Chondrocyte (in vitro differentiated cells): ENCODE data around the gene SGO1. TPM values are rescaled to one million over a fixed set of nuclear protein-coding genes. Genes with fewer than 3 reads are reported as not detected.

Experiments
- DNase-seq: peaks from one replicate; pipeline ENCODE4 v3.0.0; 2021; ENCODE audit warnings: mixed read lengths, low spot score
- H3K27ac Mint-ChIP-seq: one replicate; pipeline ENCODE4 v1.8.0; 2021; ENCODE audit warnings: mild to moderate bottlenecking, moderate library complexity, mixed read lengths; ENCODE audit not compliant: unreplicated experiment
- H3K27me3 Mint-ChIP-seq: 2 replicates; pipeline ENCODE4 v1.8.0; 2021; ENCODE audit warnings: low read depth, mixed read lengths
- H3K36me3 Mint-ChIP-seq: 2 replicates; pipeline ENCODE4 v1.8.0; 2021; ENCODE audit warnings: low read depth, mixed read lengths
- H3K4me1 Mint-ChIP-seq: 2 replicates; pipeline ENCODE4 v1.8.0; 2021; ENCODE audit warnings: low read depth, mild to moderate bottlenecking, mixed read lengths
- H3K4me3 Mint-ChIP-seq: one replicate; pipeline ENCODE4 v1.8.0; 2021; ENCODE audit warnings: mild to moderate bottlenecking, moderate library complexity, mixed read lengths; ENCODE audit not compliant: unreplicated experiment
- H3K9me3 Mint-ChIP-seq: 2 replicates; pipeline ENCODE4 v1.8.0; 2021; ENCODE audit warnings: low read depth, mixed read lengths
- CTCF ChIP-seq: fragments of 200-600 bp; sonication (generic); IDR thresholded peaks from 2 replicates; pipeline ENCODE4 v1.5.0; 2021; ENCODE audit warnings: antibody characterized with exemption, mild to moderate bottlenecking, moderate library complexity
- microRNA-seq: library from miRNA; unstranded; fragments of <30 nt; microRNA quantifications from one replicate; pipeline ENCODE4 v1.2.0, GENCODE V29; 2020; ENCODE audit warnings: borderline number of aligned reads
- total RNA-seq: library from RNA; stranded (reverse); gene quantifications from 3 replicates; pipeline ENCODE4 v1.2.1, GENCODE V29; 2021

The SGO1 gene
- total RNA-seq, 1 donor from 2014 or later: 3.4 TPM

- no peak overlapping the region for H3K27ac Mint-ChIP-seq
- no peak overlapping the region for H3K4me3 Mint-ChIP-seq
- peaks cover 14% of the 10 kb centered on the region for H3K36me3 Mint-ChIP-seq
- DNase-seq: no peak
- peaks cover 2% of the 10 kb centered on the region for H3K9me3 Mint-ChIP-seq
- no peak for TF ChIP-seq CTCF
- no peaks in the 10 kb centered on the region for H3K27me3 Mint-ChIP-seq
- H3K4me1 Mint-ChIP-seq: peaks cover 5% of the 10 kb centered on the region
Observed at GRCh38 chr3:20125897-20126296, 60.1 kb downstream of the SGO1 start.

GRCh38 chr3:20125289-20125688, 60.7 kb downstream of the SGO1 start:
- Mint-ChIP-seq H3K27ac (no peak overlapping the region), H3K27me3 (no peaks in the 10 kb centered on the region), H3K4me3 (no peak overlapping the region), H3K4me1 (peaks cover 10% of the 10 kb centered on the region), H3K36me3 (peaks cover 12% of the 10 kb centered on the region), H3K9me3 (peaks cover 2% of the 10 kb centered on the region)
- no peak for TF ChIP-seq CTCF
- no peak for DNase-seq

- Mint-ChIP-seq H3K9me3 (peaks cover 2% of the 10 kb centered on the region), H3K36me3 (peaks cover 12% of the 10 kb centered on the region), H3K4me3 (no peak overlapping the region), H3K27ac (no peak overlapping the region), H3K27me3 (no peaks in the 10 kb centered on the region), H3K4me1 (peaks cover 10% of the 10 kb centered on the region)
- TF ChIP-seq CTCF: no peak
- no peak for DNase-seq
Observed at GRCh38 chr3:20123131-20123652, 62.8 kb downstream of the SGO1 start.

GRCh38 chr3:20121088-20121487, 64.9 kb downstream of the SGO1 start:
- H3K9me3 Mint-ChIP-seq: peaks cover 2% of the 10 kb centered on the region
- no peak for DNase-seq
- no peak overlapping the region for H3K27ac Mint-ChIP-seq
- H3K27me3 Mint-ChIP-seq: no peaks in the 10 kb centered on the region
- no peak for TF ChIP-seq CTCF
- H3K4me3 Mint-ChIP-seq: no peak overlapping the region
- H3K4me1 Mint-ChIP-seq: peaks cover 10% of the 10 kb centered on the region
- H3K36me3 Mint-ChIP-seq: peaks cover 7% of the 10 kb centered on the region

Small RNAs within 50 kb of the gene (microRNA-seq; reads per million reads assigned to microRNA genes)
- not detected for gene MIR3135A

Other genes with a start within 250 kb of the SGO1 start
- gene RAB5A, start 239.1 kb downstream of the SGO1 start, total RNA-seq: 70.6 to 81.1 TPM (median 76.0 TPM) in 3 replicates
- not detected in 3 replicates for gene PP2D1, start 173.9 kb downstream of the SGO1 start, total RNA-seq
- 8.1 to 13.8 TPM (median 8.9 TPM) in 3 replicates for gene KAT2B, start 145.8 kb downstream of the SGO1 start, total RNA-seq